T-cell (primary cell): ENCODE results near the gene MEF2B. TPM values are rescaled to one million over a fixed set of nuclear protein-coding genes. Genes with fewer than 3 reads are reported as not detected.
A peak's percentile ranks its signal among the peaks of the same experiment; 100 is the strongest.

Experiments
- ATAC-seq, 4 experiments: fragments of 200-7000 bp in 3 of 4; fragments of 150-1000 bp in 1 of 4; cut with Tn5 transposase; replicated peaks in 1 of 4; 1 replicate in 3 of 4; 2 replicates in 1 of 4; pipeline ENCODE4 v1.10.0; 2021; ENCODE audit warnings: moderate library complexity in 3 of 4, mild to moderate bottlenecking in 2 of 4, moderate number of reproducible peaks in 1 of 4
- CTCF ChIA-PET, 2 donors: fragments of 300-600 bp; sonication (Branson Sonifier 250); formaldehyde crosslinking; loops; one replicate each; lab custom pipeline; 2022; ENCODE audit warnings: antibody characterized with exemption in 2 of 2; lab: Charles Lee
- POLR2A ChIA-PET, 2 donors: fragments of 300-600 bp; sonication (Branson Sonifier 250); formaldehyde crosslinking; loops; one replicate each; lab custom pipeline; 2022; ENCODE audit warnings: antibody characterized with exemption in 2 of 2; lab: Charles Lee
- DNase-seq, 35 experiments: peaks; one replicate each; pipeline versions ENCODE4 v3.0.0 to v3.0.0-alpha.2; 2013 to 2023
- H3K27ac ChIP-seq: one replicate; pipeline ENCODE4 v1.5.1; 2013; ENCODE audit warnings: low read length
- H3K27me3 ChIP-seq, 2 experiments: replicated peaks in 1 of 2; 1 replicate in 1 of 2; 2 replicates in 1 of 2; pipeline versions ENCODE4 v1.6.1 to v1.7.0; 2013; ENCODE audit warnings: low read length in 1 of 2, mixed read lengths in 1 of 2; ENCODE audit not compliant: control insufficient read depth in 2 of 2, insufficient read depth in 2 of 2; ENCODE audit errors: extremely low read depth in 1 of 2
- H3K36me3 ChIP-seq, 2 donors: 1 replicate in 1 of 2; 2 replicates in 1 of 2; pipeline versions ENCODE4 v1.6.1 to v1.7.0; 2013; ENCODE audit warnings: low read length in 1 of 2; ENCODE audit not compliant: control insufficient read depth in 2 of 2, insufficient read depth in 1 of 2; ENCODE audit errors: extremely low read depth in 1 of 2
- H3K4me1 ChIP-seq, 2 experiments: 1 replicate in 1 of 2; 2 replicates in 1 of 2; pipeline versions ENCODE4 v1.6.1 to v1.7.0; 2013; ENCODE audit warnings: low read length in 2 of 2, mixed read lengths in 1 of 2; ENCODE audit not compliant: insufficient read depth in 2 of 2, control insufficient read depth in 1 of 2; ENCODE audit errors: extremely low read depth in 1 of 2
- H3K4me3 ChIP-seq, 2 donors: 1 replicate in 1 of 2; 2 replicates in 1 of 2; pipeline versions ENCODE4 v1.5.1 to v1.7.0; 2013; ENCODE audit warnings: mild to moderate bottlenecking in 2 of 2, low read length in 1 of 2, moderate library complexity in 1 of 2; ENCODE audit not compliant: control insufficient read depth in 1 of 2; ENCODE audit errors: extremely low read depth in 1 of 2
- H3K9me3 ChIP-seq: 2 replicates; pipeline ENCODE4 v1.7.0; 2013
- H3K27ac Mint-ChIP-seq, 2 donors: one replicate each; pipeline ENCODE4 v1.8.0; 2020 to 2021; ENCODE audit warnings: mild to moderate bottlenecking in 2 of 2, mixed read lengths in 2 of 2
- H3K27me3 Mint-ChIP-seq, 2 donors: one replicate each; pipeline ENCODE4 v1.8.0; 2021 to 2022; ENCODE audit warnings: mixed read lengths in 2 of 2
- H3K36me3 Mint-ChIP-seq: one replicate; pipeline ENCODE4 v1.8.0; 2021; ENCODE audit warnings: mixed read lengths
- H3K4me1 Mint-ChIP-seq, 3 donors: one replicate each; pipeline ENCODE4 v1.8.0; 2020 to 2022; ENCODE audit warnings: mixed read lengths in 3 of 3, mild to moderate bottlenecking in 1 of 3
- H3K4me3 Mint-ChIP-seq, 3 donors: one replicate each; pipeline ENCODE4 v1.8.0; 2020 to 2022; ENCODE audit warnings: mild to moderate bottlenecking in 3 of 3, mixed read lengths in 3 of 3, moderate library complexity in 3 of 3
- H3K9me3 Mint-ChIP-seq, 3 donors: one replicate each; pipeline ENCODE4 v1.8.0; 2020 to 2022; ENCODE audit warnings: mixed read lengths in 3 of 3
- WGBS: methylation state at CpG from one replicate; pipeline ENCODE4 v1.1.5; 2013; ENCODE audit warnings: missing lambda C conversion rate; ENCODE audit not compliant: insufficient coverage; 5-methylcytosine and 5-hydroxymethylcytosine counted together
- total RNA-seq, 35 experiments: library from RNA in 6 of 35; stranded (reverse) in 6 of 35; fragments of 120-200 nt in 1 of 35; gene quantifications; one replicate each; pipeline versions ENCODE4 v1.2.1 to v1.2.4 and lab custom pipeline; 2013 to 2026

MEF2B gene
- total RNA-seq, 5 donors from 2014 or later (not counting 1 experiment from before 2014, with no cell fraction given), result 3.3 to 6.4 (median 6.0) TPM

DNA sequence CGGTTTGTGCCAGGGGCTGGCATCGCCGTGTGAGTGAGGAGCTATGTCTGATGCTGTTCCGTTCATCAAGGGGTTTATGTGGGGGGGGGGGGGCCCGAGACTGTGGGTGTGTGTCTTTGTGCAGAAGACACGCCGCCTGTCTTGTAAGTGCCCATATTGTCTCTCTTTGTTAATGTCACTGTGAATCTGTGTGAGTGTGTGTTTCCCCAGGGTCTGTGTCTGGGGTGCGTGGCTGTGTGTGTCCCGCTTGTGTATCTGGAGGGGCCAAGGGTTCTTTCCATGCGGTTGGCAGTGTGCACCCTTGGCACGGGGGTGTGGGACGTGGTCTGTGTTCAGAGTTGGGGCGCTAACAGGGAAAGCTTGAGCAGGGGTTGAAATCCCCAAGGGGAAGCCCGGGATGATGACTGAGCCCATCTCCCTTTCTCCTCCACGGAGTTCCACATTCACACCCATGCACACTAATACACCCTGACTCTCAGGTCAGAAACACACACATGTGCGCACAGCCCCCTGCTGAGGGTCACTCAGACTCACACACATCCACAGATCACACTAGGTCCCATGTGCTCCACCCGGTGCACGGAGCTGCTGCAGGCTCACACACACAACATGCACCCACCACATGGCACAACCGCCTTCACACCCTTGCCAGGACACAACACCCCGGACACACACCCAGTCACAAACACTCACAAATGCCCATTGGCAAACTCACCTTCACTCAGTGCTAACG, 43.5 kb upstream of the MEF2B start:
- no peak for DNase-seq
- ATAC-seq, result no peak
- peaks cover 0 to 15% (median 5%) of the 10 kb centered on the region in 3 donors for H3K4me1 Mint-ChIP-seq
- no peak overlapping the region for H3K4me3 ChIP-seq
- no peak overlapping the region for H3K4me3 Mint-ChIP-seq
- no peak overlapping the region for H3K27ac ChIP-seq
- no peaks in the 10 kb centered on the region for H3K9me3 ChIP-seq
- H3K9me3 Mint-ChIP-seq, result no peaks in the 10 kb centered on the region
- H3K36me3 Mint-ChIP-seq, result no peaks in the 10 kb centered on the region
- 54% methylated on average over 13 of the region's 21 CpGs for WGBS
- peak overlapping the region in 1 of 2 donors; percentile 53 for H3K27ac Mint-ChIP-seq
- peaks cover 48 to 59% of the 10 kb centered on the region in 2 donors for H3K27me3 Mint-ChIP-seq
- CTCF ChIA-PET, result interaction anchor here in 1 of 2 donors (0.5 kb wide), 1 partner anchor 13 kb away, joined by 5 read pairs; no protein-coding TSS in a partner anchor
- no peaks in the 10 kb centered on the region for H3K4me1 ChIP-seq
- H3K27me3 ChIP-seq, result peaks cover 12 to 86% of the 10 kb centered on the region in 2 experiments
- H3K36me3 ChIP-seq, result no peaks in the 10 kb centered on the region
- POLR2A ChIA-PET, result no interaction called here

DNA sequence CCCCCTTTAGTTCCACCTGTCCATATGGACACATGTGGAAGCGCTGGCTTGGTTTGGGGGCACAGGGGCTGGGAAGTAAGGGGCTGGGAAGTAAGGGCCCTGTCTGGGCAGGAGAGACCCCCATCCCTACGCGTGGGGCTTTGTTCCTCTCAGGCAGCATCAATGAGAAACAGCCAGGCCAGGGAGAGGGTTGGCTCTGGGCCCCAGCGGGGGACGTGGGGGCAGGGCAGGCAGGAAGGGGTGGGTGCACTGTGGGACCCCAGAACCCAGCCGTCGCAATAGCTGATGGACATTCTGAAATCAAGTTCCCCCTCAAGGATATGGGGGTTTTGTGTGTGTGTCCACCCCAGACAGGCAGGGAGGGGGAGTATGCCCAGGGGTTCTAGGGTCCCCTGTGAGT, 42.9 kb upstream of the MEF2B start:
- ChIA-PET POLR2A (no interaction called here), CTCF (no interaction called here)
- H3K27me3 ChIP-seq, result peaks cover 12 to 85% of the 10 kb centered on the region in 2 experiments
- no peak for ATAC-seq
- H3K9me3 ChIP-seq, result no peaks in the 10 kb centered on the region
- Mint-ChIP-seq H3K27me3 (peaks cover 48 to 59% of the 10 kb centered on the region in 2 donors), H3K27ac (no peak overlapping the region), H3K9me3 (no peaks in the 10 kb centered on the region), H3K4me3 (no peak overlapping the region), H3K36me3 (no peaks in the 10 kb centered on the region), H3K4me1 (peaks cover under 1 to 15% (median 6%) of the 10 kb centered on the region in 3 donors)
- DNase-seq, result no peak
- H3K27ac ChIP-seq, result no peak overlapping the region
- no peak overlapping the region for H3K4me3 ChIP-seq
- no peaks in the 10 kb centered on the region for H3K36me3 ChIP-seq
- H3K4me1 ChIP-seq, result peaks cover 0 to 3% of the 10 kb centered on the region in 2 experiments
- no CpG with 5 or more reads among the region's 7 CpGs for WGBS

DNA sequence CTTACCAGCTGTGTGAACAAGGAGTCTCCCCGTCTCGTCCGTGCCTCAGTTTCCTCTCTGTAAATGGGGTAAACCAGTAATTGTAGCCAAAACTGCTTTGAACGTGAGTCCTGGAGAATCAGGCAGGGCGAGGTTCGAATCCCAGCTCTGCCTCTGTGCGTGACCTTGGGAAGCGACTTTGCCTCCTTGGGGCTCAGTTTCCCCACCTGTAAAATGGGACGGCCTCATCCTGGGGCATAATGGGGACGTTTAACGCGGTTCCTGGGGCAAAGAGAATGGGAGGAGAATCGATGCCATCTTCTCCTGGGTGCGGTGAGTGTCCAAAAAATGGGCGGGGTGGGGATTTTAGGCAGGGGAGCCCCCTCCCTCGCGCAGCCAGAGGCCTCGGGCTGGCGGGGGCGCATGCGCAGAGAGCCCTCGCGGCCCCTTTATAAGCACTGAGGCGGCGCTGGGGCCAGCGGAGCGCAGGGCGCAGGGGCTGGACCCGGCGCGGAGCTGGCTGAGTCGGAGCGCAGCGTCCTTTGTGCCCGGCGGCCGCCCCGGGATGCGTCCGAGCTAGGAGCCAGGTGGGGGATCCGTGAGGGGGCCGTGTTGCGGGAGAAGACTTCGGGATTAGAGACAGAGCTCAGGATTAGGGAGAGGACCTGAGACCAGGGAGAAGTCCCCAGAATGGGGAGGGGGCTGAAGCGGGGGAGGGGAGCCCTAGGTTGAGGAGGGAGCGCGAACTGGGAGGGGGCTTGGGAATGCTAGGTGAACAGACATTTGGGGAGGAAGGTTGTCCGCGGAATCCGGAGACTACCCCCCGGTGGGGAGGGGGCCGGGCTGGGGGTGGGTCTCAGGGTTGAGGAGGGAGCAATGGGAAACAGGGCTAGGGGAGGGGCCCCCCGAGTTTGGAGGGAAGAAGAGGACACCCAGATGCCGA, 41.7 kb upstream of the MEF2B start, which contains the start of gene NCAN:
Gene NCAN (plus strand): TSS at position 460 of the 922 bp plus-strand sequence. CDS start 4,996 bp downstream, outside the sequence.
- ATAC-seq (no peak), DNase-seq (no peak)
- H3K9me3 Mint-ChIP-seq, result no peaks in the 10 kb centered on the region
- WGBS, result 17% methylated on average over 42 of the region's 54 CpGs
- CTCF ChIA-PET, result interaction anchor here in 1 of 2 donors (0.5 kb wide), 1 partner anchor 8 kb away, joined by 5 read pairs; no protein-coding TSS in a partner anchor
- no peak within 1 kb of the TSS for H3K27ac ChIP-seq
- H3K4me3 Mint-ChIP-seq, result no peak within 1 kb of the TSS
- peaks cover 3 to 15% of the 10 kb centered on the region in 2 experiments for H3K4me1 ChIP-seq
- H3K27me3 ChIP-seq, result peaks cover 12 to 89% of the 10 kb centered on the region in 2 experiments
- H3K36me3 Mint-ChIP-seq, result no peaks in the 10 kb centered on the region
- H3K27me3 Mint-ChIP-seq, result peaks cover 44 to 53% of the 10 kb centered on the region in 2 donors
- H3K36me3 ChIP-seq, result no peaks in the 10 kb centered on the region
- POLR2A ChIA-PET, result interaction anchor here in 1 of 2 donors (0.6 kb wide), 1 partner anchor 17 kb away, joined by 4 read pairs; no protein-coding TSS in a partner anchor
- no peak within 1 kb of the TSS for H3K27ac Mint-ChIP-seq
- H3K4me3 ChIP-seq, result no peak within 1 kb of the TSS
- H3K4me1 Mint-ChIP-seq, result peaks cover 12 to 27% (median 17%) of the 10 kb centered on the region in 3 donors
- H3K9me3 ChIP-seq, result no peaks in the 10 kb centered on the region

DNA sequence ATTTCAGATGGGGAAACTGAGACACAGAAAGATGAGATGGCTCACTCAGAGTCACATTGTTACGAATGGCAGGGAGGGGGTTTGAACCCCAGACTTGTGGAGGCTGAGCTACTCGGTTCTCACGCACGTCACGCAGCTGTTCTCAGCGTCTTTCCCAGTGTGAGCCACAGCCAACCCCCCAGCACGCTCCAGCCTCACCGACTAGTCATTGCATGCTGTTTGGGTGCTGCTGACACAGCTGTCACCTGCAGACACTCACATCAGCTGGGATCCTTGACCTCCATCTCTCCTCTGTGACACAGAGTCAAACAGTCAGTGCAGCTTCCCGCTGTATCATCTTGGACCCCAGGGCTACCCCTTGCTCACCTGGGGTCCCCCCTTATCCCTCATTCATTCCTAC, 39.3 kb upstream of the MEF2B start:
- no peaks in the 10 kb centered on the region for H3K36me3 Mint-ChIP-seq
- no peak overlapping the region for H3K4me3 Mint-ChIP-seq
- H3K27me3 ChIP-seq, result peaks cover 10 to 76% of the 10 kb centered on the region in 2 experiments
- H3K4me1 Mint-ChIP-seq, result peaks cover 19 to 29% (median 27%) of the 10 kb centered on the region in 3 donors
- H3K4me3 ChIP-seq, result no peak overlapping the region
- ChIA-PET CTCF (interaction anchor here in 1 of 2 donors (0.7 kb wide), 1 partner anchor 151 kb away, joined by 3 read pairs; no protein-coding TSS in a partner anchor), POLR2A (no interaction called here)
- no peaks in the 10 kb centered on the region for H3K9me3 ChIP-seq
- ATAC-seq (no peak), DNase-seq (no peak)
- 38% methylated on average over 9 of the region's 9 CpGs for WGBS
- H3K27me3 Mint-ChIP-seq, result peaks cover 28 to 41% of the 10 kb centered on the region in 2 donors
- peaks cover 3 to 27% of the 10 kb centered on the region in 2 experiments for H3K4me1 ChIP-seq
- no peak overlapping the region for H3K27ac Mint-ChIP-seq
- H3K27ac ChIP-seq, result no peak overlapping the region
- H3K36me3 ChIP-seq, result no peaks in the 10 kb centered on the region
- no peaks in the 10 kb centered on the region for H3K9me3 Mint-ChIP-seq

DNA sequence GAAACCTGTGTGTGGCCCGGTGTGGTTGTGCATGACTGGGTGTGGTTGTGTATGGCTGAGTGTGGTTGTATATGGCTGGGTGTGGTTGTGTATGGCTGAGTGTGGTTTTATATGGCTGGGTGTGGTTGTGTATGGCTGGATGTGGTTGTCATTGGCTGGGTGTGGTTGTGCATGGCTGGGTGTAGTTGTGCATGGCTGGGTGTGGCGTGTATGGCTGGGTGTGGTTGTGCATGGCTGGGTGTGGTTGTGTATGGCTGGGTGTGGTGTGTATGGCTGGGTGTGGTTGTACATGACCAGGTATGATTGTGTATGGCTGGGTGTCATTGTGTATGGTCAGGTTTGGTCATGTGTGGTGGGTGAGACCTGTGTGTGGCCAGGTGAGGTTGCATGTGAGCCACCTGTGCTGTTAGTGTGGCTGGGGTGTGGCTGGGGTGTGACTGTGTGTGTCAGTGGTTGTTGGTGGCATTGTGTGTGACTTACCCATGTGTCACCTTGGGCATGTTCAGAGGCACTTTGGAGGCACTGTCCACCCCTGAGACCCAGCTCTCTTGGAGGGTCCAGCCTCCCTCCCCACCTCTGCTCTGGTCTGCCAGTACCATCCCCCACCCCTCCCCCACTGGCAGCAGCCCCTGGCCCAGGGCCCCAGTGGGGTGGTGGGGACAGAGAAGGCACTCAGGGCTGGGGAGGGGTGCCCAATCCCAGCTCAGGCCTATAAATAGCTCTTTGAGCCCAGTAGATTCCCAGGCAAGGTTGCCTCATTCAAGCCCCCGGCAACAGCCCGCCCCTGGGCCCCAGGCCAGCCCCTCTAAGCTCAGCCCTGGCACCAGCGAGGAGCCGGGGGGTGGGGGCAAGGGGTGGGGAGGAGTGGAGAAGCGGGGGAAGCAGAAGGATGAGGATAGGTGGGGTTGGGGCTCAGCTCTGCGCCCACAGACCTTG, 37.8 kb upstream of the MEF2B start:
- H3K4me3 Mint-ChIP-seq, result peak overlapping the region in 1 of 3 donors; percentile 54

More for the DNA sequence above, 37.8 kb upstream of the MEF2B start:
- H3K27me3 ChIP-seq, result peaks cover 8 to 61% of the 10 kb centered on the region in 2 experiments
- ATAC-seq (no peak), DNase-seq (no peak)
- no peak overlapping the region for H3K27ac ChIP-seq
- 79% methylated on average over 2 of the region's 8 CpGs for whole genome bisulfite sequencing
- CTCF ChIA-PET, result interaction anchor here in 1 of 2 donors (0.6 kb wide), 1 partner anchor 67 kb away, joined by 3 read pairs; no protein-coding TSS in a partner anchor
- H3K4me1 Mint-ChIP-seq, result peaks cover 22 to 35% (median 23%) of the 10 kb centered on the region in 3 donors
- POLR2A ChIA-PET, result no interaction called here
- H3K4me3 ChIP-seq, result no peak overlapping the region
- H3K36me3 Mint-ChIP-seq, result no peaks in the 10 kb centered on the region
- H3K27ac Mint-ChIP-seq, result peak overlapping the region in 1 of 2 donors; percentile 78
- H3K9me3 ChIP-seq, result no peaks in the 10 kb centered on the region
- H3K36me3 ChIP-seq, result no peaks in the 10 kb centered on the region
- H3K4me1 ChIP-seq, result peaks cover 3 to 41% of the 10 kb centered on the region in 2 experiments
- H3K9me3 Mint-ChIP-seq, result no peaks in the 10 kb centered on the region
- H3K27me3 Mint-ChIP-seq, result peaks cover 14 to 26% of the 10 kb centered on the region in 2 donors
